GM21381 (cell line): ENCODE data around the gene MPO.

Experiments
- ATAC-seq: cut with Tn5 transposase; IDR thresholded peaks from one replicate; pipeline ENCODE4 v1.9.1; 2021; ENCODE audit warnings: mild to moderate bottlenecking, moderate library complexity; ENCODE audit not compliant: unreplicated experiment

Gene MPO

GRCh38 chr17:58307468-58308172 is 26.9 kb upstream of the MPO start:
- no peak for ATAC-seq

GRCh38 chr17:58306131-58306951 is 25.6 kb upstream of the MPO start:
- no peak for ATAC-seq

GRCh38 chr17:58305626-58306025 is 24.9 kb upstream of the MPO start:
- ATAC-seq = no peak

GRCh38 chr17:58304750-58305486 is 24.2 kb upstream of the MPO start:
- no peak for ATAC-seq

GRCh38 chr17:58303971-58304749 is 23.4 kb upstream of the MPO start:
- no peak for ATAC-seq

GRCh38 chr17:58302919-58303585 is 22.3 kb upstream of the MPO start:
- ATAC-seq = no peak

- ATAC-seq = no peak
Observed at GRCh38 chr17:58302171-58302918, 21.6 kb upstream of the MPO start.

GRCh38 chr17:58301504-58302150 is 20.9 kb upstream of the MPO start:
- ATAC-seq = no peak

- ATAC-seq = no peak
Observed at GRCh38 chr17:58300336-58300735, 19.6 kb upstream of the MPO start.

- ATAC-seq = no peak
Observed at GRCh38 chr17:58294034-58294433, 13.3 kb upstream of the MPO start.

- no peak for ATAC-seq
Observed at GRCh38 chr17:58291246-58291645, 10.5 kb upstream of the MPO start.

GRCh38 chr17:58289869-58290268 is 9.1 kb upstream of the MPO start:
- ATAC-seq = no peak

GRCh38 chr17:58285422-58285810 is 4.7 kb upstream of the MPO start:
- no peak for ATAC-seq

GRCh38 chr17:58284613-58285421 is 4.1 kb upstream of the MPO start:
- no peak for ATAC-seq

GRCh38 chr17:58283674-58284612 is 3.2 kb upstream of the MPO start:
- ATAC-seq = no peak

- ATAC-seq = no peak
Observed at GRCh38 chr17:58282442-58282841, 1.7 kb upstream of the MPO start.

- ATAC-seq = no peak
Observed at GRCh38 chr17:58281511-58282011, 826 bp upstream of the MPO start.
